BLaER1 treated with 17β-estradiol and CSF1 and Interleukin-3, amounts not matched to agents 10 nM and 100 nM (cell line): ENCODE results near the gene RAD23B.

Experiments used
- H3K27ac ChIP-seq, 11 experiments: shearing (Covaris generic); formaldehyde crosslinking; 2 replicates each; pipeline ENCODE4 v1.8.1; 2022
- H3K27me3 ChIP-seq, 11 experiments: shearing (Covaris generic); formaldehyde crosslinking; 2 replicates each; pipeline ENCODE4 v1.8.1; 2022
- H3K36me3 ChIP-seq, 11 experiments: shearing (Covaris generic); formaldehyde crosslinking; 2 replicates each; pipeline ENCODE4 v1.8.1; 2022
- H3K4me1 ChIP-seq, 10 experiments: shearing (Covaris generic); formaldehyde crosslinking; 2 replicates each; pipeline ENCODE4 v1.8.1; 2022
- H3K4me2 ChIP-seq, 11 experiments: shearing (Covaris generic); formaldehyde crosslinking; 2 replicates each; pipeline ENCODE4 v1.8.1; 2022
- H3K4me3 ChIP-seq, 10 experiments: shearing (Covaris generic); formaldehyde crosslinking; 2 replicates each; pipeline ENCODE4 v1.8.1; 2022
- H3K9ac ChIP-seq, 11 experiments: shearing (Covaris generic); formaldehyde crosslinking; 2 replicates each; pipeline ENCODE4 v1.8.1; 2022
- H3K9me3 ChIP-seq, 11 experiments: shearing (Covaris generic); formaldehyde crosslinking; replicated peaks in 1 of 11; 2 replicates each; pipeline ENCODE4 v1.8.1; 2022
- H4K20me1 ChIP-seq, 11 experiments: shearing (Covaris generic); formaldehyde crosslinking; 2 replicates each; pipeline ENCODE4 v1.8.1; 2022
- Cebpa-rat ChIP-seq, 11 experiments: shearing (Covaris generic); IDR thresholded peaks; 2 replicates each; pipeline ENCODE4 v1.8.1; 2022

Gene RAD23B

DNA sequence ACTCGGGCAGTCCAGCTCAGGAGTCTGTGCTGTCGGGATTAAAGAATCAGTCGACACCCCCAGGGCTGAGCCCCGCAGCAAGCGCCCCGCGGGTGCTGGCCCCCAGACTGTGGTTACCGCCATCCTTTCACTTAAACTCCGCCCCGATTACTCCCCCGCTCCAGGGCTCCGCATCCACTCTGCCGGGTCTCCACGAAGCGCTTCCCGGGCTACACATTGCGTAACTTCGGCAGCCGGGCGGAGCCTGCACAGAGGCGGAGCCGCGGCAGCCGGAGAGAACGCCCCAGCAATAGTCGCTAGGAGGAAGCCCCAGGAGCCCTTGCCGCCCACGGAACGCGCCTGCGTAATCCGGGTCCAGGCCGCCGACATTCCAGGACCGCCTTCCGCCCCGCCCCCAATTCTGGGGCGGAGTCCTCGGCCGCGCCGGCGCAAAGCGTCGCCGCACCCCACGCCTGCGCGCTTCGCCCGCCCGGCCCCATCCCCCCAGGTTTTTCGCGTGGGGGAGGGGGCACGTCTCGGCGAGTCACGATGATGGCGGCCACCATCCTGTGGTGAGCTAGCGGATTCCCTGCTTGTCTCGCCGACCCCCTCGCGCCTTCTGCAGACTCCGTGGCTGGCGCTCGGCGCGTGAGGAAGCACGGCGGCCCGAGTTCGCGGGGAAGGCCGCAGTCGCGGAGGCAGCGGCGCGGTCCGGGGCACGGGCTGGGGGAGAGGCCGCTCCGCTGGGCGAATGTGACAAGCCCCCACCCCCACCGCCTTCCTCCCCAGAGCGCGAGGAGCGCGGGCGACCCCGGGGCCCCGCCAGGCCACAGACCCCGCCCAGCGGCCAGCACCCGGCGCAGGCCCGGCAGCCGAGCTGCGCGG, at the start of gene RAD23B:
Gene RAD23B, plus strand, starts transcription at position 521 of the 864 bp plus-strand sequence. CDS start 351 bp downstream, outside the sequence.
- TF ChIP-seq Cebpa-rat (IDR thresholded peaks at IDR 0.05) = peak; percentile 93 to 100 (median 99)
- peaks cover 29 to 49% (median 38%) of the 10 kb centered on the region in 10 experiments for H3K4me1 ChIP-seq
- H4K20me1 ChIP-seq = peaks cover 42 to 47% (median 43%) of the 10 kb centered on the region in 11 experiments
- peak within 1 kb of the TSS; percentile 79 to 96 (median 90) for H3K4me2 ChIP-seq
- no peaks in the 10 kb centered on the region for H3K9me3 ChIP-seq
- peak within 1 kb of the TSS; percentile 98 to 100 (median 99) for H3K9ac ChIP-seq
- H3K4me3 ChIP-seq = peak within 1 kb of the TSS; percentile 83 to 98 (median 93)
- no peaks in the 10 kb centered on the region for H3K27me3 ChIP-seq
- peak within 1 kb of the TSS; percentile 97 to 100 (median 99) for H3K27ac ChIP-seq
- peaks cover 0 to 7% (median 0%) of the 10 kb centered on the region in 11 experiments; a peak in 2 of 22 replicates for H3K36me3 ChIP-seq

DNA sequence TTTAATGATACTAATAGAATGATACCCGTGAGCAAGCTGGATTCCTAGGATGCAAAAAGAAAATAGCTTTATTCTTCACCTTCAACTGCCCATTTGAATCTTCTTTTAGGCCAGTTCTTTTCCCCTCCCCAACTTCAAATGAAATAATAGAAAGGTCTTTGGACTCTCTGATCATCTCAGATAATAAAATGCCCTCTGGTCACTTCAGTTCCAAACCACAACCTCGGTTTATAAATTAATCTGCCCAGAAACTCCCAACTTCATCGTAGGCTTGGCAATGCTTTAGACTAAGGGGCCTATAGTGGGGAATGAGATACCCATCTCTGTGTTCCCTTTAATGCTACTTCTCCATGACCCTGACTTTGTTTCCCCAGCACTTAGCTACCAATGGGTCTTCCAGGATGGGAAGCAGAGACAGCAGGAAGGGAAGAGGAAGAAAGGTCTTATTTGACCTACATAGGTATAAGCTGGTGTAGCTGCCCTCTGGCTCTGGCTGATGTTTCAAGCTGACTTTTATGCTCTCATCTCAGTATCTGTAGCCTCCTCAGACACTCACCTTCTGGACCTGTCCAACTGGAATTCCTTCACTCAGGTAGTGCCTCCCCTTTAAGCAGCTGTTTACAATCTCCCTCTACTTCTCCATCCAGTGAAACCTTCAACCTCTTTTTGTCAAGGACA, 47.2 kb upstream of the RAD23B start:
- Histone ChIP-seq H4K20me1 (no peaks in the 10 kb centered on the region), H3K4me3 (no peak overlapping the region), H3K9ac (no peak overlapping the region), H3K4me1 (no peaks in the 10 kb centered on the region), H3K9me3 (no peaks in the 10 kb centered on the region), H3K27me3 (no peaks in the 10 kb centered on the region), H3K36me3 (no peaks in the 10 kb centered on the region), H3K4me2 (no peak overlapping the region), H3K27ac (no peak overlapping the region)
- no peak for TF ChIP-seq Cebpa-rat (IDR thresholded peaks at IDR 0.05)

DNA sequence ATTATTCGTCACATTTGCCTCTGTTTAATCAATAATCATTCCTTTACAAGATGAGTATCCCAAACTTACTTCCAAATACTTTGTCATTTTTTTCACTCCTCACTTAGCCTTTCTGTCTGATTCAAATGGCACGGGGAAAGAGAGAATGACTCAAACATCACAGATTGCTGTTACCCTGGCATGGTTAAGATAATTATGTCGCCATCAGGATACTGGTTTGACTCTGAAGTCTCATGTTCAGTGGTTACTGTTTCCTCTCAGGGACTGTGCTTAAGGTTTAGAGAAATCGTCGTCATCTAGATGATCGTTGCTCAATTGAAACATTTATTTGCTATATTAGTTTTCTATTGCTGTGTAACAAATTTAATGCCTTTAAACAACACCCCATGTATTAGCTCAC, 45.2 kb upstream of the RAD23B start:
- no peak overlapping the region for H3K4me2 ChIP-seq
- H3K36me3 ChIP-seq = no peaks in the 10 kb centered on the region
- no peak overlapping the region for H3K4me3 ChIP-seq
- no peaks in the 10 kb centered on the region for H4K20me1 ChIP-seq
- TF ChIP-seq Cebpa-rat (IDR thresholded peaks at IDR 0.05) = no peak
- H3K9me3 ChIP-seq = no peaks in the 10 kb centered on the region
- no peak overlapping the region for H3K27ac ChIP-seq
- no peaks in the 10 kb centered on the region for H3K4me1 ChIP-seq
- no peaks in the 10 kb centered on the region for H3K27me3 ChIP-seq
- H3K9ac ChIP-seq = no peak overlapping the region

DNA sequence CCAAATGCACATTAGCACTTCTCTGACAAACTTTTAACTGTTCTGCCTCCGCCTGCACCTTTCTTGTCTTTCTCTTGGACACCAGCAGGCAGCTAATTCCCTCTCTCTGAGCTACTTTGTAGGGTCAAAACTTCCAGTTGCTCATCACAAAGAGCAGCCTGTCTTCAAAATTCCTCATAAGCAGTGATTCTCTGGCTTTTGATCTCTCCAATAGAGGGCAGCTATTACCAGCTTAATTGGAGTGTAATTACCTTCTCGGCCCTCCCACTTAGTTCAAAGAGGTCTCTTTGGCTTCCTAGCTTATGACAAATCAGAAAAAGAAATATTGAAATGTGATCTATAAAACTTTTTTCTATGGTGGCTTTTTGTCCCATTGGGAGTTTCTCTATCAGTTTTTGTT, 43.6 kb upstream of the RAD23B start:
- Histone ChIP-seq H4K20me1 (no peaks in the 10 kb centered on the region), H3K36me3 (no peaks in the 10 kb centered on the region), H3K4me3 (no peak overlapping the region), H3K4me2 (no peak overlapping the region), H3K9ac (no peak overlapping the region), H3K27me3 (no peaks in the 10 kb centered on the region), H3K27ac (no peak overlapping the region), H3K9me3 (no peaks in the 10 kb centered on the region), H3K4me1 (no peaks in the 10 kb centered on the region)
- no peak for TF ChIP-seq Cebpa-rat (IDR thresholded peaks at IDR 0.05)

DNA sequence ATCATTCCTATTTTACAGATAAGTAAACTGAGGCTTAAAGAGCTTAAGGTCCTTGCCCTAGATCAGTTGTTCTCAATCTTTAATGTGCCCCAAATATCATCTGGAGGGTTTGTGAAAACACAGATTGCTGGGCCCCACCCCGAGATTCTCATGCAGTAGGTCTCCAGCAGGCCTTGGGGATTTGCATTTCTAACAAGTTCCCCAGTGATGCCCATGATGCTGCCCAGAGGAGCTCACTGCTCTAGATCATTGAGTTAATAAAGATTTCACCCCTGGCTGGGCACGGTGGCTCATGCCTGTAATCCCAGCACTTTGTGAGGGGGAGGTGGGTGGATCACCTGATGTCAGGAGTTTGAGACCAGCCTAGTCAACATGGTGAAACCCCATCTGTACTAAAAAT, 42.8 kb upstream of the RAD23B start:
- Histone ChIP-seq H3K4me2 (no peak overlapping the region), H3K9ac (no peak overlapping the region), H3K4me3 (no peak overlapping the region), H3K4me1 (no peaks in the 10 kb centered on the region), H3K9me3 (no peaks in the 10 kb centered on the region), H4K20me1 (no peaks in the 10 kb centered on the region), H3K27me3 (no peaks in the 10 kb centered on the region), H3K36me3 (no peaks in the 10 kb centered on the region), H3K27ac (no peak overlapping the region)
- TF ChIP-seq Cebpa-rat (IDR thresholded peaks at IDR 0.05) = no peak

DNA sequence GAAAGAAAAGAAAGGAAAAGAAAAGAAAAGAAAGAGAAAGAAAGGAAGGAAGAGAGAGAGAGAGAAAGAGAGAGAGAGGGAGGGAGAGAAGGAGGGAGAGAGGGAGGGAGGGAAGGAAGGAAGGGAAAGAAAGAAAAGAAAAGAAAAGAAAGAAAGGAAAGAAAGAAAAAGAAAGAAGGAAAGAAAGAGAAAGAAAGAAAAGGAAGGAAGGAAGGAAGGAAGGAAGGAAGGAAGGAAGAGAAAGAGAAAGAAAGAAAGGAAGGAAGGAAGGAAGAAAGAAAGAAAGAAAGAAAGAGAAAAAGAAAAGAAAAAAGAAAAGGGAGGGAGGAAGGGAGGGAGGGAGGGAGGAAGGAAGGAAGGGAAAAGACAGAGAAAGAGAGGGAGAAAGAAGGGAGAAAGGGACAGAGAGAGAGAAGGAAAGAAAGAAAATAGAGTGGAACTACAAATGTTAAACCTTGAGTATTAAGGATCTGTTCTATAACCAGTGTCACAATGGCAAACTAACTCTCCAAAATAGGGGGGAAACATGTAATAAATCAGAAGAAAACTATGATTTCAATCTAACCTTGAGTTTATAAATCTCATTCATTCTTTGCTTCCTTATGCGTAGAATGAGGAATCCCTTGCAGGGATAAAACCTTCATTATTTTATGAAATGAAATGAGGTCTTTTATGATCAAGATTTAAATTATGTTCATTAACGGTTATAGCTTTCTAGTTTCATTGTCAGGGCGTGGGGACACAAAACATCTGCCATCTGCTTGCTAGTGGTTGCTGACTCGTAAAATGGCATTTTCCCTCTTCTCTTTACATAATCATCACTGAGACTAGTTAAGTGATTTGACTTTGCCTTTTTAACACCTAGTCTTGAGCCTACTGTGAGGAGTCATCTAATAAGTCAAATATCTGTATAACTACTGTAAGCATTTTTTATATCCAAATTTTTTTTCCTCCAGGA, 40.7 kb upstream of the RAD23B start:
- no peaks in the 10 kb centered on the region for H4K20me1 ChIP-seq
- TF ChIP-seq Cebpa-rat (IDR thresholded peaks at IDR 0.05) = no peak
- H3K4me2 ChIP-seq = no peak overlapping the region
- no peak overlapping the region for H3K27ac ChIP-seq
- no peaks in the 10 kb centered on the region for H3K36me3 ChIP-seq
- no peak overlapping the region for H3K9ac ChIP-seq
- H3K4me3 ChIP-seq = no peak overlapping the region
- H3K27me3 ChIP-seq = no peaks in the 10 kb centered on the region
- H3K9me3 ChIP-seq = no peaks in the 10 kb centered on the region
- H3K4me1 ChIP-seq = peaks cover 0 to 7% (median 0%) of the 10 kb centered on the region in 10 experiments; a peak in 2 of 20 replicates

DNA sequence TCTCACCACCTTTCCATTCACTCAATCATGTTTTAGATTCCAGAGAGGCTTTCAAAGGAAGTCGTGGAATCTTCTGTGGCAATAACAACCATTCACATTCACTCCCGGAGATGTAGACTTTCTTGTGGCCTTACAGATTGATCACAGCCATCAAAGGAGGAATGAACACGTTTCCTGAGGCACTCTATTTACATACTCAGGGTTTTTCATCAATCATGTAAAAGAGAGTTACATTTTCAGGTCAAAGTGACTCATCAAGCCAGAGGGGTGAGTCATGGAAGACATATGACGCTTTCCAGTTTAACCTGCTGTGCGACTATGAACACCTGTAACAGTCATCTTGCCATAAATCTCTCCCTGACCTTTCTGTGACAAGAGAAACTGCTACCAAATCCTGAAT, 39.3 kb upstream of the RAD23B start:
- H3K9ac ChIP-seq = no peak overlapping the region
- H3K27ac ChIP-seq = no peak overlapping the region
- H3K4me3 ChIP-seq = no peak overlapping the region
- peaks cover 0 to 7% (median 0%) of the 10 kb centered on the region in 10 experiments; a peak in 2 of 20 replicates for H3K4me1 ChIP-seq
- no peaks in the 10 kb centered on the region for H3K36me3 ChIP-seq
- no peaks in the 10 kb centered on the region for H3K9me3 ChIP-seq
- no peak for TF ChIP-seq Cebpa-rat (IDR thresholded peaks at IDR 0.05)
- H3K27me3 ChIP-seq = no peaks in the 10 kb centered on the region
- H4K20me1 ChIP-seq = no peaks in the 10 kb centered on the region
- no peak overlapping the region for H3K4me2 ChIP-seq

DNA sequence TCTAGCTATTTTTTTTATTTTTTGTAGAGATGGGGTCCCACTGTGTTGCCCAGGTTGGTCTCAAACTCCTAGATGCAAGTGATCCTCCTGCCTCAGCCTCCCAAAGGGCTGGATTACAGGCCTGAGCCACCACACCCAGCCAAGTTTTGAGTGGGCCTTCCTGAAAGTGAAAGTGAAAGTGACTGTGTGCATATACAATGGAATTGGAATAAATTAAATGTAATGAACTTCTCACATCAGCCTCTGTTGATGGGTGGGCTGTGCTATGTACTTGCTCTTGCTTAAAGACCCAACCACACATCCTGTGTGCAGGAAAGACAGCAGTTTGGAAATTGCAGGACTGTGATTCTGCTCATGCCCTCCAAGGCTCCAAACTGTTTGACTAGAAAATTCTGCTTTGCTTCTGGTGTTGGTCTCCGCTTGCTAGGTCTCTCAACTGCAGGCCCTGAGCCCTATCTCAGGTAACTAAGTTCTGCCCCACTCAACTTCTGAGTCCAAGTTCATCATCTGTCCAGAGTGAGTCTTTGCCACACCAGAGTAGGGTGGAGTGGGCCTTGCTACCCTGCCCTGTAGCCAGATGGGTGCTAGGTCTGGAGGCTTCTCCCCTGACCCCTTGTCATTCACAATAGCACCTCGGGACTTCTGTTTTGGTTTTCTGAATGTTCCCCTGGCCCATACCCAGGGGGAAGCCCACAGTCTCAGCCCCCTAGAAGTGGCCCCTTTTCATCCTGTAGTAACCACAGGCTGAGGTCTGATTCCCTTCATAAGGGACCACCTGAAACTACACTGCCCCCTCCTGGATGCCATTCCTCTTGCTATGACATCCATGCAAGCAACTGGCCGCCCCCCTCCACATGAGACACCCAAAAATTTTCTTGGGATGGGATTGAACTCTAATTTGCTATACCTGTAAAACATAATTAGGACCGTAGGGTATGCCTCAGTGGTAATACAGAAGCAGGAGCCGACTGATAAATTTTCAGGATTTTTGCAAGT, 36.5 kb upstream of the RAD23B start:
- peak overlapping the region in 5 of 11 experiments; percentile 3 to 40 (median 18); a peak in 4 of 22 replicates for H3K4me2 ChIP-seq
- H4K20me1 ChIP-seq = no peaks in the 10 kb centered on the region
- H3K4me3 ChIP-seq = no peak overlapping the region
- no peaks in the 10 kb centered on the region for H3K9me3 ChIP-seq
- H3K36me3 ChIP-seq = no peaks in the 10 kb centered on the region
- peaks cover 0 to 7% (median 0%) of the 10 kb centered on the region in 10 experiments; a peak in 2 of 20 replicates for H3K4me1 ChIP-seq
- no peaks in the 10 kb centered on the region for H3K27me3 ChIP-seq
- no peak overlapping the region for H3K9ac ChIP-seq
- H3K27ac ChIP-seq = no peak overlapping the region; a peak in 1 of 22 replicates
- no peak for TF ChIP-seq Cebpa-rat (IDR thresholded peaks at IDR 0.05)
